ENCODE data around the gene CHRNA1.

CHRNA1 gene

DNA sequence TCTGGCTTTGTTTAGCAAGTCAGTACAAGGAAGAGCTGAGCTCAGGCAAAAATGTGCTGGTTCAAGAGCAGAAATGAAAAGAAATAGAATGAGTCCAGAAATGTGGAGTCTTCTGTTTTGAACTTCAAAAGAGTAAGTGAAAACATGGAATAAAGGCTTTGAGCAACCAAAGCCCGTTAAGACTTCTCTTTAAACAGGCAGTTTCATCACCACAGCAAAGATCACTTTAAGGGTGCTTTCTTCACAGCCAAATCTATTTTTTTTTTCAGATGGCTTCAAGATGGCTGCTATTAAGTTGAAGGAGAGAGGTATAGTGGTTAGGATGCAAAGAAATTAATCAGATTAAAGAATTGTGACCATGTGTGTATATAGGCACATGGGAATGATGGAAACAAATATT lies 2.0 kb upstream of the CHRNA1 start:
- Histone ChIP-seq H3K4me2 (ENCODE audit: low read length) (no peak overlapping the region), H4K12ac (ENCODE audit: low read depth, low read length) (no peak overlapping the region), H3K4me3 (ENCODE audit: low read depth, low read length) (no peak overlapping the region), H3K79me2 (ENCODE audit: control insufficient read depth, insufficient read depth, low read length, poor library complexity) (no peaks in the 10 kb centered on the region), H3K79me1 (ENCODE audit: low read length) (no peaks in the 10 kb centered on the region), H3K4me1 (ENCODE audit: control insufficient read depth in 1 of 2, insufficient read depth in 2 of 2, low read length in 2 of 2) (peaks cover 5 to 11% of the 10 kb centered on the region in 2 experiments), H3K14ac (ENCODE audit: low read length) (no peak overlapping the region), H2AK5ac (ENCODE audit: low read length) (no peak overlapping the region), H3K23ac (ENCODE audit: low read length) (no peak overlapping the region), H2BK5ac (ENCODE audit: low read depth, low read length, poor library complexity) (no peak overlapping the region), H3K36me3 (ENCODE audit: control insufficient read depth in 1 of 2, insufficient read depth in 2 of 2, low read length in 2 of 2) (no peaks in the 10 kb centered on the region), H3K9ac (ENCODE audit: low read length) (no peak overlapping the region), H4K8ac (ENCODE audit: low read depth, low read length) (no peak overlapping the region), H3K4ac (ENCODE audit: low read depth, low read length) (no peak overlapping the region), H3K27me3 (ENCODE audit: insufficient read depth, low read length) (no peaks in the 10 kb centered on the region), H4K91ac (ENCODE audit: low read depth, low read length) (no peak overlapping the region), H2BK12ac (ENCODE audit: low read length) (no peak overlapping the region), H3K27ac (ENCODE audit: low read depth, low read length) (no peak overlapping the region), H3K18ac (ENCODE audit: low read length) (no peak overlapping the region), H2AFZ (ENCODE audit: insufficient read depth, low read length, poor library complexity) (no peak overlapping the region), H3K9me3 (ENCODE audit: insufficient read depth, low read depth, low read length) (no peaks in the 10 kb centered on the region), H2BK120ac (ENCODE audit: insufficient read depth, low read length, poor library complexity) (no peak overlapping the region)
- no peak for DNase-seq
- no CpG with 5 or more reads among the region's 1 CpG for WGBS (ENCODE audit: extremely low coverage, insufficient coverage, insufficient read length)

DNA sequence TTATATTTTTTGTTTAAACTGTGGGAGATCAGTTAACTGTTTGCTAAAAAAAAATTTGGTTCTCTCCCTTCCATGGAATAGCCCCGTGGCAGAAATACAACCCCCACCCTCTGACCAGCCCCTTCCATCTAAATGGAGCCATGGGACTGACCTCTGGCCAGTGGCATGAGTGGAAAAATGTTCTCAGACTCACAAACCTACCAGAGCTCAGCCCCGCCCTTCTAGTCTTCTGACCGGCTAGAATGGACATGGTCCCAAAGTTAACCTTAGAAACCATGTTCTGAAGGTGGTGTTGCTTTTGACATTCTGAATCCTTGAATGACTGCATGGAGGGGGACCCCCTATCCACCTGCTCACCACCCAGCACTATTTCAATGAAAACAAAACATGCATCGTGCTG lies 1.3 kb upstream of the CHRNA1 start:
- no peak for DNase-seq
- Histone ChIP-seq H4K8ac (ENCODE audit: low read depth, low read length) (no peak overlapping the region), H4K12ac (ENCODE audit: low read depth, low read length) (no peak overlapping the region), H4K91ac (ENCODE audit: low read depth, low read length) (no peak overlapping the region), H2BK12ac (ENCODE audit: low read length) (no peak overlapping the region), H3K9ac (ENCODE audit: low read length) (no peak overlapping the region), H3K27ac (ENCODE audit: low read depth, low read length) (no peak overlapping the region), H3K4me3 (ENCODE audit: low read depth, low read length) (no peak overlapping the region), H3K27me3 (ENCODE audit: insufficient read depth, low read length) (no peaks in the 10 kb centered on the region), H2BK5ac (ENCODE audit: low read depth, low read length, poor library complexity) (no peak overlapping the region), H3K79me2 (ENCODE audit: control insufficient read depth, insufficient read depth, low read length, poor library complexity) (no peaks in the 10 kb centered on the region), H3K14ac (ENCODE audit: low read length) (no peak overlapping the region), H3K9me3 (ENCODE audit: insufficient read depth, low read depth, low read length) (no peaks in the 10 kb centered on the region), H3K18ac (ENCODE audit: low read length) (no peak overlapping the region), H2AK5ac (ENCODE audit: low read length) (no peak overlapping the region), H3K4ac (ENCODE audit: low read depth, low read length) (no peak overlapping the region), H3K4me2 (ENCODE audit: low read length) (no peak overlapping the region), H3K79me1 (ENCODE audit: low read length) (no peaks in the 10 kb centered on the region), H3K4me1 (ENCODE audit: control insufficient read depth in 1 of 2, insufficient read depth in 2 of 2, low read length in 2 of 2) (peaks cover 5 to 11% of the 10 kb centered on the region in 2 experiments), H3K36me3 (ENCODE audit: control insufficient read depth in 1 of 2, insufficient read depth in 2 of 2, low read length in 2 of 2) (no peaks in the 10 kb centered on the region), H2BK120ac (ENCODE audit: insufficient read depth, low read length, poor library complexity) (no peak overlapping the region), H2AFZ (ENCODE audit: insufficient read depth, low read length, poor library complexity) (no peak overlapping the region), H3K23ac (ENCODE audit: low read length) (no peak overlapping the region)
- WGBS (ENCODE audit: extremely low coverage, insufficient coverage, insufficient read length): no CpG with 5 or more reads among the region's 4 CpGs

GRCh38 chr2:174763780-174764179 lies 492 bp downstream of the CHRNA1 start:
- no peak overlapping the region for H2AK5ac ChIP-seq (ENCODE audit: low read length)
- no peak overlapping the region for H3K23ac ChIP-seq (ENCODE audit: low read length)
- no peak overlapping the region for H3K27ac ChIP-seq (ENCODE audit: low read depth, low read length)
- no peak overlapping the region for H3K14ac ChIP-seq (ENCODE audit: low read length)
- H3K4me3 ChIP-seq (ENCODE audit: low read depth, low read length): no peak overlapping the region
- no peaks in the 10 kb centered on the region for H3K79me1 ChIP-seq (ENCODE audit: low read length)
- peaks cover 5 to 11% of the 10 kb centered on the region in 2 experiments for H3K4me1 ChIP-seq (ENCODE audit: control insufficient read depth in 1 of 2, insufficient read depth in 2 of 2, low read length in 2 of 2)
- H2AFZ ChIP-seq (ENCODE audit: insufficient read depth, low read length, poor library complexity): no peak overlapping the region
- no peak overlapping the region for H3K9ac ChIP-seq (ENCODE audit: low read length)
- no peak for DNase-seq
- H3K4ac ChIP-seq (ENCODE audit: low read depth, low read length): no peak overlapping the region
- no CpG with 5 or more reads among the region's 4 CpGs for WGBS (ENCODE audit: extremely low coverage, insufficient coverage, insufficient read length)
- H3K18ac ChIP-seq (ENCODE audit: low read length): no peak overlapping the region
- H4K12ac ChIP-seq (ENCODE audit: low read depth, low read length): no peak overlapping the region
- H2BK12ac ChIP-seq (ENCODE audit: low read length): no peak overlapping the region
- H3K79me2 ChIP-seq (ENCODE audit: control insufficient read depth, insufficient read depth, low read length, poor library complexity): no peaks in the 10 kb centered on the region
- no peaks in the 10 kb centered on the region for H3K9me3 ChIP-seq (ENCODE audit: insufficient read depth, low read depth, low read length)
- H2BK5ac ChIP-seq (ENCODE audit: low read depth, low read length, poor library complexity): no peak overlapping the region
- H4K91ac ChIP-seq (ENCODE audit: low read depth, low read length): no peak overlapping the region
- H3K4me2 ChIP-seq (ENCODE audit: low read length): no peak overlapping the region
- no peaks in the 10 kb centered on the region for H3K27me3 ChIP-seq (ENCODE audit: insufficient read depth, low read length)
- no peak overlapping the region for H2BK120ac ChIP-seq (ENCODE audit: insufficient read depth, low read length, poor library complexity)
- no peaks in the 10 kb centered on the region for H3K36me3 ChIP-seq (ENCODE audit: control insufficient read depth in 1 of 2, insufficient read depth in 2 of 2, low read length in 2 of 2)
- H4K8ac ChIP-seq (ENCODE audit: low read depth, low read length): no peak overlapping the region

DNA sequence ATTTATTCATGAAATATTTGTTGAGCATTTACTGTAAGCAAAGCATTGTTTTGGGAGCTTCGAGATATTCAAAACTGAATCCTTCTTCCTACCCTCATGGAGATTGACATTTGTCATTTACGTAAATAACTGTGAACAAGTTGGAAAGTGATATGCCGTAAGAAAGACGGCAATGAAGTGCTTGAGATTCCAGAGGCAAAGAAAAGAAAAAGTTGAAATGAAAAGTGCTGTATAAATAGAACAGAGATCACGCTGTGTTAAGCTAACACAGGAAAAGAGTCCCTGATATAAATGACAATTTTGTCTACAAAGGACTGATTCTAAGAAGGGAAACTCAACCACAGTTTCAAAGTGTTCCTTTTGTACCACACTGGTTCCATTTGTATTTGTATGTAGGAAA lies 1.8 kb downstream of the CHRNA1 start:
- no peak overlapping the region for H3K4me3 ChIP-seq (ENCODE audit: low read depth, low read length)
- no CpG with 5 or more reads among the region's 5 CpGs for WGBS (ENCODE audit: extremely low coverage, insufficient coverage, insufficient read length)

More for the DNA sequence above, 1.8 kb downstream of the CHRNA1 start:
- no peak overlapping the region for H3K4me2 ChIP-seq (ENCODE audit: low read length)
- no peak overlapping the region for H3K4ac ChIP-seq (ENCODE audit: low read depth, low read length)
- no peak overlapping the region for H4K8ac ChIP-seq (ENCODE audit: low read depth, low read length)
- H3K14ac ChIP-seq (ENCODE audit: low read length): no peak overlapping the region
- peaks cover 5 to 11% of the 10 kb centered on the region in 2 experiments for H3K4me1 ChIP-seq (ENCODE audit: control insufficient read depth in 1 of 2, insufficient read depth in 2 of 2, low read length in 2 of 2)
- H3K79me2 ChIP-seq (ENCODE audit: control insufficient read depth, insufficient read depth, low read length, poor library complexity): no peaks in the 10 kb centered on the region
- H3K23ac ChIP-seq (ENCODE audit: low read length): no peak overlapping the region
- no peak overlapping the region for H4K12ac ChIP-seq (ENCODE audit: low read depth, low read length)
- DNase-seq: peak in 1 of 2 donors; percentile 72
- H3K9me3 ChIP-seq (ENCODE audit: insufficient read depth, low read depth, low read length): no peaks in the 10 kb centered on the region
- H2BK12ac ChIP-seq (ENCODE audit: low read length): no peak overlapping the region
- no peak overlapping the region for H2AFZ ChIP-seq (ENCODE audit: insufficient read depth, low read length, poor library complexity)
- no peak overlapping the region for H2AK5ac ChIP-seq (ENCODE audit: low read length)
- no peak overlapping the region for H4K91ac ChIP-seq (ENCODE audit: low read depth, low read length)
- no peaks in the 10 kb centered on the region for H3K27me3 ChIP-seq (ENCODE audit: insufficient read depth, low read length)
- no peak overlapping the region for H2BK120ac ChIP-seq (ENCODE audit: insufficient read depth, low read length, poor library complexity)
- H3K27ac ChIP-seq (ENCODE audit: low read depth, low read length): no peak overlapping the region
- no peak overlapping the region for H2BK5ac ChIP-seq (ENCODE audit: low read depth, low read length, poor library complexity)
- H3K9ac ChIP-seq (ENCODE audit: low read length): no peak overlapping the region
- no peaks in the 10 kb centered on the region for H3K79me1 ChIP-seq (ENCODE audit: low read length)
- H3K36me3 ChIP-seq (ENCODE audit: control insufficient read depth in 1 of 2, insufficient read depth in 2 of 2, low read length in 2 of 2): no peaks in the 10 kb centered on the region
- no peak overlapping the region for H3K18ac ChIP-seq (ENCODE audit: low read length)
